NK-92 treated with Interleukin-12 subunit alpha and Interleukin-12 subunit beta, amount 100 ng/mL, for 24 hours (cell line): ENCODE results near the gene PILRA.
A peak's percentile ranks its signal among the peaks of the same experiment; 100 is the strongest.

ENCODE experiments used
- DNase-seq: peaks from one replicate; lab custom pipeline; 2025; lab: John Stamatoyannopoulos, UW

Gene PILRA

GRCh38 chr7:100413346-100413745, 40.1 kb downstream of the PILRA start:
- no peak for DNase-seq

GRCh38 chr7:100413889-100414288, 40.6 kb downstream of the PILRA start:
- no peak for DNase-seq

- no peak for DNase-seq
Measured at GRCh38 chr7:100415448-100415847, 42.2 kb downstream of the PILRA start.

GRCh38 chr7:100418930-100419659, 45.8 kb downstream of the PILRA start:
- no peak for DNase-seq

DNA sequence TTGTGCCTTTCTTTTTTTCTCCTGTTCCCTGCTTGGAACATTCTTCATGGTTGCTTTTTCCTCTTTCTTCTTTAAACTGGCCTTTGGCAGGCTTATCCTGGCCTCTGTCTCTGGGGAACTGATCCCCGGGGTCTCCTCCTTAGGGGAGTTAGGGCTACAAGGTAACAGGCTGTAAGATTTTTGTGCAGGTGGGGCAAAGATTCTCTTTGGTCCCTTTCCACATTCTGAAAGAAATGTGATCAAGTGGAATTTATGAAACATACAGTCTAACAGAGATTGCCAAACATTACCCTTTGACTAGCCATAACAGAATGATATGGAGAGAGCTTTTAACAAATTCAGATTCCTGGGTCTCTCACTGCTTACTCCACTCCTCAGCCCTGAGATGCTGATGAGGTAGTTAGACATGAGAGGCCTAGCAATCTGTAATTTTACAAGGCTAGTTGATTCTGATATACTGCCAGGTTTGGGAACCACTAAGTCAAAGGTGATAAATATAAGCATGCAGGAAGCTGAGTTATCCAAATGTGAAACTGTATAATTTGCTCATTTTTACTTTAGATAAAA, 46.5 kb downstream of the PILRA start:
- no peak for DNase-seq

GRCh38 chr7:100423315-100423714, 50.0 kb downstream of the PILRA start:
- DNase-seq: no peak

DNA sequence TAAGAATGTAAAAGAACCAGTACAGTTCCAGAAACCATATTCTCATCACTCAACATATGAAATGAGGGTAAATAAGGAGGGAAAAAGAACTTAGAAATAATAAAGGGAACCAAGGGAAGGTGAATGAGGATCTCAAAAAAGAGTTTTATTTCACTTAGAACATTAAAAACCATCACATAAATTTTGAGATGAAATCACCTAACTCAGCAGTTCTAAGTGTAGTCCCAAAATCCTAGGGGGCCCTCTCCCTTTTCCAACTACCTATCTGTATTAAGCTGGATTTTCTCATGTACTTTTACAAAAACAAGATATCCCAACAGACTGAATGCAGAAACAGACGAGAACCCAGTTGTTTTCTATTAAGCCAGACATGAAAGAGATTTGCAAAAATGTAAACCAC, 52.1 kb downstream of the PILRA start:
- DNase-seq: no peak

GRCh38 chr7:100426516-100426915, 53.2 kb downstream of the PILRA start:
- no peak for DNase-seq

DNA sequence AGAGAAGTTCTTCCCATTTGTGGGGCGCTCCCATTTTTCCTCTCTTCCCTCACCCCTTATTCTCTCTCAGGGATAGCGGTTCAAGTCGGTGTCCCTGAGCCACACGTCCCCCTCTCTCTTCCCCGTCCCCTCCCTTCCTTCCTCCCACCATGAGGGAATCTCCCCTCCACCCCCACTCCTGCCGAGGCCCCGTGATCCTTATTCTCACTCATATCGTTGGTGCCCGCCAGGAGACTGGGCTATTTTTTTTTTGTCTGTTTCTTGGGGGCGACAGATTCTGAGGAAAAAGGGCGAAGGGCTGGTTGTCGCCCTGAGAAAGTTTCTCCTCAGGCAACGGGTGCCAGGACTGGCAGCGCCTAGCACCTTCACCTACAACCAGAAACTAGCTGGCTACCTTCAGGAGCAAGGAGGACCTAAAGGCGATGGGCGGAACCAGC, 54.5 kb downstream of the PILRA start:
- DNase-seq: no peak

GRCh38 chr7:100428199-100428966, 55.1 kb downstream of the PILRA start, which contains the start of gene ZCWPW1:
TSS of gene ZCWPW1 (minus strand) at chr7:100428703. CDS start at chr7:100420649, 8,054 bp downstream.
- DNase-seq: peak; percentile 97

DNA sequence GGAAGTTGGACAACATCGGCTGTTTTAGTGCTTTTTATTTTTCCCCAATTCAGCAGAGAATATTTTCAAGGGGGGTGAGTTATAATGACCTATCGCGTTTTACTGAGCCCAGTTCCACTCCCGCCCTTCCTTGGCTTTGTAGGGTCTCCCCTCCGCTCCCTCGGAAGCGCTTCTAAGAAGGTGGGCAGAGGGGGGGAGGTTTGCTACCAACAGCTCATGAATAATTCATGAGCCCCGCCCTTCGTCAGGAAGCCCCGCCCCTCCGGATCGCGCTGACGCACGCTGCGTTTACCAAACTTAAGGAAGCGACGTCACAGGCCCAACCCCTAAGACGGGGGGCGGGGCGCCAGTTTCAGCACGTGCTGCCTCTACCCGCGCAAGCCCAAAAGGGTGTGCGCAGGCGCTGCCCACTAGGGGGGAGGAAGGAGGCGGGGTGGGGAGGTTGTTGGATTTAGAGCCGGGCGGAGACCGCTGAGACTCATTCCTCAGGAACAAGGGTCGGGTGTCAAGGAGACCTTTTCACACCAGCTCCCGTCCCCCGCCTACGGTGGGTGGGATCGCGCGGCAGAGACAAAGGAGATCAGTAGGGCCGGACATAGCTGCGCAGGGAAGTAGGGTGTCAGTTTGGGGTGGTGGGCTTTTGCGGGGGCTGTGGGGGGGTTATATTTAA, 55.8 kb downstream of the PILRA start:
- DNase-seq: peak; percentile 100

GRCh38 chr7:100429637-100430492, 56.6 kb downstream of the PILRA start, which contains the start of gene MEPCE:
TSS of gene MEPCE (plus strand) at chr7:100429831. CDS start at chr7:100430019, 188 bp downstream.
- DNase-seq: peak; percentile 98

DNA sequence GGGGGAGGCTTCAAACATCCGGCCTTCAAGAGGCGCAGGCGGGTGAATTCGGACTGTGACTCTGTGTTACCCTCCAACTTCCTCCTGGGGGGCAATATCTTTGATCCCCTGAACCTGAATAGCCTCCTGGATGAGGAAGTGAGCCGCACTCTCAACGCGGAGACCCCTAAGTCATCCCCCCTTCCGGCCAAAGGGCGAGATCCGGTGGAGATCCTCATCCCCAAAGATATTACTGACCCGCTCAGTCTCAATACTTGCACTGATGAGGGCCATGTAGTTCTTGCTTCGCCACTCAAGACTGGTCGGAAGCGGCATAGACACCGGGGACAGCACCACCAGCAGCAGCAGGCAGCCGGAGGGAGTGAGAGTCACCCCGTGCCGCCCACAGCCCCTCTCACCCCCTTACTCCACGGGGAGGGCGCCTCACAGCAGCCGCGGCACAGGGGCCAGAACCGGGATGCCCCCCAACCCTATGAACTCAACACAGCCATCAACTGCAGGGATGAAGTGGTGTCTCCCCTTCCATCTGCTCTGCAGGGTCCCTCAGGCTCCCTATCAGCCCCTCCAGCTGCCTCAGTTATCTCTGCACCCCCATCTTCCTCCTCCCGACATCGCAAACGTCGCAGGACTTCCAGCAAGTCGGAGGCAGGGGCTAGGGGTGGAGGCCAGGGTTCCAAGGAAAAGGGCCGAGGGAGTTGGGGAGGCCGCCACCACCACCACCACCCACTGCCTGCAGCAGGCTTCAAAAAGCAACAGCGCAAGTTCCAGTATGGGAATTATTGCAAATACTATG, 57.4 kb downstream of the PILRA start:
- no peak for DNase-seq

- no peak for DNase-seq
Measured at GRCh38 chr7:100431286-100431735, 58.0 kb downstream of the PILRA start.

DNA sequence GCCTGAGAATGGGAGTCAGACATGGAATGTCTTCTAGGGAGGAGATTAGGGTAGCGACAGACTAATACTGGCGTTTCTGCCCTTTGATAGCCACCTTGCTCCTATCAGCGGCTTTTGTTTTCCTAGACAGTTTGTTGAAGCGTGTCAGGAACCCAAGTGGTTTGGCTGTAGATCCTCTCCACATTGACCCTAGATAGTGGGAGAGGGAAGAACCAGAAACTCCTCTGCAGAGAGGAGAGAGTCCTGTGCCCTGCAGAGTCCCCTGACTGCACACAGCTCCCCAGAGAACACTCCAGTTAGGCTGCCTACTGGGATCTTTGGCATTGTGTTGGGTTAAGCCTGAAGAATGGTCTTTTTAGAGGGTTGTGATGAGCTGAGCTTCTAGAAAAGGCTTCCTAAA, 58.8 kb downstream of the PILRA start:
- no peak for DNase-seq

GRCh38 chr7:100432621-100433275, 59.5 kb downstream of the PILRA start:
- DNase-seq: no peak

- DNase-seq: no peak
Measured at GRCh38 chr7:100433276-100433591, 59.9 kb downstream of the PILRA start.

- DNase-seq: no peak
Measured at GRCh38 chr7:100433592-100434296, 60.5 kb downstream of the PILRA start.
